ENCODE data around the gene LRRC25.

Gene LRRC25

GRCh38 chr19:18431351-18432197 is 34.2 kb upstream of the LRRC25 start (continued):
- TF ChIP-seq ZNF248 (tag by site-specific recombination; IDR thresholded peaks at IDR 0.05) (no peak), ZNF768 (tag by site-specific recombination; IDR thresholded peaks at IDR 0.05) (no peak), ZBTB8A (tag by site-specific recombination; IDR thresholded peaks at IDR 0.05) (peak; percentile 43), ZNF266 (tag by site-specific recombination; IDR thresholded peaks at IDR 0.05; ENCODE audit: low read depth) (no peak), ZNF658 (tag by site-specific recombination; IDR thresholded peaks at IDR 0.05) (no peak), ZNF530 (tag by site-specific recombination; IDR thresholded peaks at IDR 0.05; ENCODE audit: low read depth) (no peak), ZNF585B (tag by site-specific recombination; IDR thresholded peaks at IDR 0.05) (no peak)

- CTCF ChIA-PET = no interaction called here
- TF ChIP-seq, protein P1, sequence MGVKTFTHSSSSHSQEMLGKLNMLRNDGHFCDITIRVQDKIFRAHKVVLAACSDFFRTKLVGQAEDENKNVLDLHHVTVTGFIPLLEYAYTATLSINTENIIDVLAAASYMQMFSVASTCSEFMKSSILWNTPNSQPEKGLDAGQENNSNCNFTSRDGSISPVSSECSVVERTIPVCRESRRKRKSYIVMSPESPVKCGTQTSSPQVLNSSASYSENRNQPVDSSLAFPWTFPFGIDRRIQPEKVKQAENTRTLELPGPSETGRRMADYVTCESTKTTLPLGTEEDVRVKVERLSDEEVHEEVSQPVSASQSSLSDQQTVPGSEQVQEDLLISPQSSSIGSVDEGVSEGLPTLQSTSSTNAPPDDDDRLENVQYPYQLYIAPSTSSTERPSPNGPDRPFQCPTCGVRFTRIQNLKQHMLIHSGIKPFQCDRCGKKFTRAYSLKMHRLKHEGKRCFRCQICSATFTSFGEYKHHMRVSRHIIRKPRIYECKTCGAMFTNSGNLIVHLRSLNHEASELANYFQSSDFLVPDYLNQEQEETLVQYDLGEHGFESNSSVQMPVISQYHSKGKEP (tag by site-specific recombination; IDR thresholded peaks at IDR 0.05) = no peak
- TF ChIP-seq, protein P2, sequence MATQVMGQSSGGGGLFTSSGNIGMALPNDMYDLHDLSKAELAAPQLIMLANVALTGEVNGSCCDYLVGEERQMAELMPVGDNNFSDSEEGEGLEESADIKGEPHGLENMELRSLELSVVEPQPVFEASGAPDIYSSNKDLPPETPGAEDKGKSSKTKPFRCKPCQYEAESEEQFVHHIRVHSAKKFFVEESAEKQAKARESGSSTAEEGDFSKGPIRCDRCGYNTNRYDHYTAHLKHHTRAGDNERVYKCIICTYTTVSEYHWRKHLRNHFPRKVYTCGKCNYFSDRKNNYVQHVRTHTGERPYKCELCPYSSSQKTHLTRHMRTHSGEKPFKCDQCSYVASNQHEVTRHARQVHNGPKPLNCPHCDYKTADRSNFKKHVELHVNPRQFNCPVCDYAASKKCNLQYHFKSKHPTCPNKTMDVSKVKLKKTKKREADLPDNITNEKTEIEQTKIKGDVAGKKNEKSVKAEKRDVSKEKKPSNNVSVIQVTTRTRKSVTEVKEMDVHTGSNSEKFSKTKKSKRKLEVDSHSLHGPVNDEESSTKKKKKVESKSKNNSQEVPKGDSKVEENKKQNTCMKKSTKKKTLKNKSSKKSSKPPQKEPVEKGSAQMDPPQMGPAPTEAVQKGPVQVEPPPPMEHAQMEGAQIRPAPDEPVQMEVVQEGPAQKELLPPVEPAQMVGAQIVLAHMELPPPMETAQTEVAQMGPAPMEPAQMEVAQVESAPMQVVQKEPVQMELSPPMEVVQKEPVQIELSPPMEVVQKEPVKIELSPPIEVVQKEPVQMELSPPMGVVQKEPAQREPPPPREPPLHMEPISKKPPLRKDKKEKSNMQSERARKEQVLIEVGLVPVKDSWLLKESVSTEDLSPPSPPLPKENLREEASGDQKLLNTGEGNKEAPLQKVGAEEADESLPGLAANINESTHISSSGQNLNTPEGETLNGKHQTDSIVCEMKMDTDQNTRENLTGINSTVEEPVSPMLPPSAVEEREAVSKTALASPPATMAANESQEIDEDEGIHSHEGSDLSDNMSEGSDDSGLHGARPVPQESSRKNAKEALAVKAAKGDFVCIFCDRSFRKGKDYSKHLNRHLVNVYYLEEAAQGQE (tag by site-specific recombination; IDR thresholded peaks at IDR 0.05) = no peak
- TF ChIP-seq GFI1B (tag by site-specific recombination; IDR thresholded peaks at IDR 0.05) = no peak
- TF ChIP-seq KLF7 (tag by site-specific recombination; IDR thresholded peaks at IDR 0.05; ENCODE audit: borderline replicate concordance) = no peak
- peak; percentile 85 for TF ChIP-seq BCL11B (tag by site-specific recombination; IDR thresholded peaks at IDR 0.05; ENCODE audit: low read depth)
- TF ChIP-seq ZEB2 (tag by site-specific recombination; IDR thresholded peaks at IDR 0.05) = peak; percentile 87
- TF ChIP-seq ZIC2 (tag by site-specific recombination; IDR thresholded peaks at IDR 0.05) = peak; percentile 10; the same call in 1 of the 2 replicates
- TF ChIP-seq GLIS2 (tag by site-specific recombination; IDR thresholded peaks at IDR 0.05) = peak; percentile 35; the same call in 1 of the 2 replicates
- TF ChIP-seq, protein P3, sequence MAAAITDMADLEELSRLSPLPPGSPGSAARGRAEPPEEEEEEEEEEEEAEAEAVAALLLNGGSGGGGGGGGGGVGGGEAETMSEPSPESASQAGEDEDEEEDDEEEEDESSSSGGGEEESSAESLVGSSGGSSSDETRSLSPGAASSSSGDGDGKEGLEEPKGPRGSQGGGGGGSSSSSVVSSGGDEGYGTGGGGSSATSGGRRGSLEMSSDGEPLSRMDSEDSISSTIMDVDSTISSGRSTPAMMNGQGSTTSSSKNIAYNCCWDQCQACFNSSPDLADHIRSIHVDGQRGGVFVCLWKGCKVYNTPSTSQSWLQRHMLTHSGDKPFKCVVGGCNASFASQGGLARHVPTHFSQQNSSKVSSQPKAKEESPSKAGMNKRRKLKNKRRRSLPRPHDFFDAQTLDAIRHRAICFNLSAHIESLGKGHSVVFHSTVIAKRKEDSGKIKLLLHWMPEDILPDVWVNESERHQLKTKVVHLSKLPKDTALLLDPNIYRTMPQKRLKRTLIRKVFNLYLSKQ (tag by site-specific recombination; IDR thresholded peaks at IDR 0.05; ENCODE audit: borderline replicate concordance) = no peak
- TF ChIP-seq ZSCAN5A (tag by site-specific recombination; IDR thresholded peaks at IDR 0.05) = no peak
- TF ChIP-seq ZNF510 (tag by site-specific recombination; IDR thresholded peaks at IDR 0.05; ENCODE audit: insufficient replicate concordance) = no peak
- TF ChIP-seq HOXA7 (CRISPR knock-in tag; IDR thresholded peaks at IDR 0.05; ENCODE audit: borderline replicate concordance) = no peak
- TF ChIP-seq GLIS1 (tag by site-specific recombination; IDR thresholded peaks at IDR 0.05) = 0 out of 2 replicates have a peak, but pooled peaks have one; percentile 21
- TF ChIP-seq ZSCAN16 (tag by site-specific recombination; IDR thresholded peaks at IDR 0.05) = no peak
- no peak for TF ChIP-seq REPIN1 (tag by site-specific recombination; IDR thresholded peaks at IDR 0.05; ENCODE audit: low read depth)
- peak; percentile 94 for TF ChIP-seq PRDM4 (tag by site-specific recombination; IDR thresholded peaks at IDR 0.05)
- TF ChIP-seq ZNF23 (tag by site-specific recombination; IDR thresholded peaks at IDR 0.05; ENCODE audit: borderline replicate concordance) = no peak
- 0 out of 2 replicates have a peak, but pooled peaks have one; percentile 10 for TF ChIP-seq SCRT2 (tag by site-specific recombination; IDR thresholded peaks at IDR 0.05)
Measured at GRCh38 chr19:18430417-18431144, 33.2 kb upstream of the LRRC25 start.

More at GRCh38 chr19:18430417-18431144, 33.2 kb upstream of the LRRC25 start:
- peaks cover 5 to 14% of the 10 kb centered on the region in 2 experiments; a peak in 1 of 3 replicates for H3K36me3 ChIP-seq (ENCODE audit: control insufficient read depth in 2 of 2, insufficient read depth in 1 of 2, low read length in 2 of 2)
- peaks cover 24% of the 10 kb centered on the region for H3K4me1 ChIP-seq (ENCODE audit: control insufficient read depth, insufficient read depth, low read length)
- H3K27ac ChIP-seq (ENCODE audit: extremely low read depth, low read depth, low read length) = no peak overlapping the region
- POLR2A ChIA-PET = no interaction called here
- H3K4me3 ChIP-seq (ENCODE audit: low read depth, low read length) = no peak overlapping the region
- H3K9me3 ChIP-seq (ENCODE audit: control insufficient read depth, insufficient read depth, low read depth, low read length) = no peaks in the 10 kb centered on the region

Data from HEK293 (cell line).